Panc1 (cell line): ENCODE results near the gene ABCC10. TPM values are rescaled to one million over a fixed set of nuclear protein-coding genes. Genes with fewer than 3 reads are reported as not detected.

Experiments
- ATAC-seq: fragments of 200-7000 bp; cut with Tn5 transposase; 2 replicates; pipeline ENCODE4 v1.9.1; 2020; ENCODE audit warnings: mild to moderate bottlenecking, moderate library complexity
- BruUV-seq: library from RNA; stranded (reverse); fragments of 400-500 nt; replicated peaks from 2 replicates; lab custom pipeline; 2021; lab: Mats Ljungman, UMichigan
- CTCF ChIA-PET: fragments of 300-600 bp; sonication (Branson Sonifier 250); formaldehyde crosslinking; loops from one replicate; lab custom pipeline; 2022; ENCODE audit warnings: antibody characterized with exemption; lab: Charles Lee
- POLR2A ChIA-PET: fragments of 300-600 bp; sonication (Branson Sonifier 250); formaldehyde crosslinking; loops from one replicate; lab custom pipeline; 2022; ENCODE audit warnings: antibody characterized with exemption; lab: Charles Lee
- DNase-seq: peaks from one replicate; pipeline ENCODE4 v3.0.0-alpha.2; 2010; ENCODE audit warnings: low read depth, low spot score
- H3K27ac ChIP-seq: 2 replicates; pipeline ENCODE4 v1.5.1; 2011; ENCODE audit warnings: mild to moderate bottlenecking, low read length, inconsistent platforms
- H3K27me3 ChIP-seq: fragments of 200-500 bp; sonication (Bioruptor generic); 2 replicates; pipeline ENCODE4 v1.6.0; 2014; ENCODE audit warnings: low read length, inconsistent platforms; ENCODE audit not compliant: control insufficient read depth, insufficient read depth
- H3K36me3 ChIP-seq: fragments of 200-500 bp; sonication (Bioruptor generic); 2 replicates; pipeline ENCODE4 v1.5.1; 2014; ENCODE audit warnings: inconsistent platforms, mild to moderate bottlenecking, low read length, moderate library complexity; ENCODE audit not compliant: control insufficient read depth, insufficient read depth
- H3K4me1 ChIP-seq: 2 replicates; pipeline ENCODE4 v1.5.1; 2011; ENCODE audit warnings: inconsistent platforms, mild to moderate bottlenecking, low read length, moderate library complexity; ENCODE audit not compliant: control insufficient read depth, insufficient read depth
- H3K4me3 ChIP-seq, 2 experiments: 2 replicates each; pipeline ENCODE4 v1.5.1; 2011 to 2012; ENCODE audit warnings: low read depth in 2 of 2, low read length in 2 of 2, mild to moderate bottlenecking in 2 of 2, inconsistent platforms in 1 of 2, moderate library complexity in 1 of 2
- H3K9me3 ChIP-seq: fragments of 200-500 bp; sonication (Bioruptor generic); 2 replicates; pipeline ENCODE4 v1.5.1; 2014; ENCODE audit warnings: low read depth, mild to moderate bottlenecking, inconsistent platforms, low read length, moderate library complexity; ENCODE audit not compliant: control insufficient read depth, insufficient read depth
- POLR2AphosphoS5 ChIP-seq: IDR thresholded peaks from 2 replicates; pipeline ENCODE4 v1.6.1; 2012; ENCODE audit warnings: mild to moderate bottlenecking, low read depth, low read length, moderate library complexity
- REST ChIP-seq, 2 experiments: IDR thresholded peaks; 2 replicates each; pipeline ENCODE4 v1.6.1; 2011 to 2012; ENCODE audit warnings: low read depth in 2 of 2, control low read depth in 1 of 2, low read length in 1 of 2, mild to moderate bottlenecking in 1 of 2, moderate library complexity in 1 of 2; ENCODE audit not compliant: insufficient read depth in 1 of 2
- SIN3A ChIP-seq: IDR thresholded peaks from 2 replicates; pipeline ENCODE4 v1.6.1; 2012; ENCODE audit warnings: low read depth, mild to moderate bottlenecking, low read length, moderate library complexity, borderline replicate concordance; ENCODE audit not compliant: insufficient read depth
- TCF7L2 ChIP-seq: IDR thresholded peaks from 2 replicates; pipeline ENCODE4 v1.6.1; 2011; ENCODE audit warnings: mild to moderate bottlenecking, low read depth, low read length, inconsistent platforms
- in situ Hi-C: cut with HindIII; loops from 2 replicates; pipeline ENCODE4 v1.10.0; 2016; ENCODE audit warnings: low sequenced_read_pairs, low pct_unique_long_range_greater_than_20kb
- intact Hi-C: fragments of 100-400 bp; cut with micrococcal nuclease; formaldehyde crosslinking; loops from one replicate; pipeline ENCODE4 v1.10.0; 2022; ENCODE audit not compliant: unreplicated experiment
- total RNA-seq: library from RNA; stranded (reverse); gene quantifications from one replicate; pipeline ENCODE4 v1.2.1, GENCODE V29; 2021; ENCODE audit not compliant: unreplicated experiment
- TF ChIP-seq, protein P1 (sequence below): fragments of 450-650 bp; IDR thresholded peaks from 2 replicates; pipeline ENCODE4 v1.5.1; 2017; ENCODE audit warnings: mild to moderate bottlenecking

ABCC10 gene
- total RNA-seq, 1 experiment from 2014 or later = 52.7 TPM

DNA sequence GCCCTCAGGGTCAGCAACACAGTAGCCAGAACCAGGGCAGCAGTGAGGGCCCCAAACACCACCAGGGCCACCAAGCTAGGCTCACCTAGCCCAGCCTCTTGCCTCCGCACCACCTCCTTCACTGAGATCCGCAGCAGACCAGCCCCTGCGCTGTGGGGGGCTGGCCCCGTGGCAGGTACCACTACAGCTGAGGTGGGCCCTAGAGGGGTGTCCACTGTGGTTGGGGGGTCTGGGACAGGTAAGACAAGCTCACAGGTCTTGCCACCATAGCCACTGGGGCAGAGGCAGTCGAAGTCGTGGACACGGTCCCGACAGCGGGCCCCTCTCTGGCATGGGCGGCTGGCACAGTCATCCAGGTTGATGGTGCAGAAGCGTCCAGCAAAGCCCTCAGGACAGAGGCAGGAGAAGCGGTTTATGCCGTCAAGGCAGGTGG, 23.4 kb downstream of the ABCC10 start:
- BruUV-seq = no TSS peak
- Histone ChIP-seq H3K4me3 (no peak overlapping the region), H3K27me3 (no peaks in the 10 kb centered on the region), H3K36me3 (peaks cover 2% of the 10 kb centered on the region; the same call in 1 of the 2 replicates), H3K27ac (no peak overlapping the region), H3K4me1 (peaks cover 4% of the 10 kb centered on the region; the same call in 1 of the 2 replicates), H3K9me3 (no peaks in the 10 kb centered on the region)
- in situ Hi-C loops (no loop called here), intact Hi-C loops (no loop called here)
- POLR2A ChIA-PET = no interaction called here
- DNase-seq = no peak
- TF ChIP-seq SIN3A (no peak), REST (IDR thresholded peaks at IDR 0.05; ENCODE audit: insufficient read depth in 1 of 2, low read depth in 2 of 2, low read length in 1 of 2) (no peak), TCF7L2 (no peak), POLR2AphosphoS5 (no peak)
- TF ChIP-seq, protein P1, sequence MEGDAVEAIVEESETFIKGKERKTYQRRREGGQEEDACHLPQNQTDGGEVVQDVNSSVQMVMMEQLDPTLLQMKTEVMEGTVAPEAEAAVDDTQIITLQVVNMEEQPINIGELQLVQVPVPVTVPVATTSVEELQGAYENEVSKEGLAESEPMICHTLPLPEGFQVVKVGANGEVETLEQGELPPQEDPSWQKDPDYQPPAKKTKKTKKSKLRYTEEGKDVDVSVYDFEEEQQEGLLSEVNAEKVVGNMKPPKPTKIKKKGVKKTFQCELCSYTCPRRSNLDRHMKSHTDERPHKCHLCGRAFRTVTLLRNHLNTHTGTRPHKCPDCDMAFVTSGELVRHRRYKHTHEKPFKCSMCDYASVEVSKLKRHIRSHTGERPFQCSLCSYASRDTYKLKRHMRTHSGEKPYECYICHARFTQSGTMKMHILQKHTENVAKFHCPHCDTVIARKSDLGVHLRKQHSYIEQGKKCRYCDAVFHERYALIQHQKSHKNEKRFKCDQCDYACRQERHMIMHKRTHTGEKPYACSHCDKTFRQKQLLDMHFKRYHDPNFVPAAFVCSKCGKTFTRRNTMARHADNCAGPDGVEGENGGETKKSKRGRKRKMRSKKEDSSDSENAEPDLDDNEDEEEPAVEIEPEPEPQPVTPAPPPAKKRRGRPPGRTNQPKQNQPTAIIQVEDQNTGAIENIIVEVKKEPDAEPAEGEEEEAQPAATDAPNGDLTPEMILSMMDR = no peak
- CTCF ChIA-PET = no interaction called here
- no peak for ATAC-seq

- TF ChIP-seq, protein P1 = no peak
- TF ChIP-seq SIN3A = no peak
- no peak for TF ChIP-seq REST (IDR thresholded peaks at IDR 0.05; ENCODE audit: insufficient read depth in 1 of 2, low read depth in 2 of 2, low read length in 1 of 2)
- DNase-seq (no peak), ATAC-seq (no peak)
- BruUV-seq = no TSS peak
- no peak overlapping the region for H3K4me3 ChIP-seq
- peaks cover 4% of the 10 kb centered on the region for H3K4me1 ChIP-seq
- in situ Hi-C loops (no loop called here), intact Hi-C loops (no loop called here)
- ChIA-PET POLR2A (no interaction called here), CTCF (no interaction called here)
- no peak overlapping the region for H3K27ac ChIP-seq
- no peaks in the 10 kb centered on the region for H3K27me3 ChIP-seq
- peaks cover 2% of the 10 kb centered on the region; the same call in 1 of the 2 replicates for H3K36me3 ChIP-seq
- H3K9me3 ChIP-seq = no peaks in the 10 kb centered on the region
Observed at GRCh38 chr6:43451348-43451747, 24.0 kb downstream of the ABCC10 start.
